Cerebellar cortex (tissue), 1 donor: Measurements from ENCODE around the gene RABL3.
"Not testable (repeated sequence)": the region's sequence is repeated elsewhere in the genome, so short reads cannot be mapped to it uniquely, and the experiment has no call there.

Source experiments
- DNase-seq: peaks from one replicate; pipeline ENCODE4 v3.0.0-alpha.2; 2015; ENCODE audit warnings: low spot score

The RABL3 gene

GRCh38 chr3:120682095-120682681, 60.1 kb downstream of the RABL3 start, which contains the start of gene HGD:
HGD (minus strand) TSS chr3:120682239; CDS start chr3:120682111, 128 bp downstream.
- DNase-seq = no peak

GRCh38 chr3:120681506-120682038, 60.7 kb downstream of the RABL3 start:
- no peak for DNase-seq

- no peak for DNase-seq
Measured at GRCh38 chr3:120681018-120681417, 61.3 kb downstream of the RABL3 start.

GRCh38 chr3:120680193-120680894, 62.0 kb downstream of the RABL3 start:
- no peak for DNase-seq

GRCh38 chr3:120678984-120679383, 63.3 kb downstream of the RABL3 start:
- peak; percentile 93 for DNase-seq

GRCh38 chr3:120678331-120678947, 63.9 kb downstream of the RABL3 start:
- peak; percentile 76 for DNase-seq

- not testable (repeated sequence) for DNase-seq
Measured at GRCh38 chr3:120677193-120677592, 65.1 kb downstream of the RABL3 start.

- peak; percentile 99 for DNase-seq
Measured at GRCh38 chr3:120673116-120673515, 69.2 kb downstream of the RABL3 start.

GRCh38 chr3:120670576-120670975, 71.7 kb downstream of the RABL3 start:
- no peak for DNase-seq

- DNase-seq = no peak
Measured at GRCh38 chr3:120664926-120665325, 77.4 kb downstream of the RABL3 start.

- no peak for DNase-seq
Measured at GRCh38 chr3:120661945-120662344, 80.4 kb downstream of the RABL3 start.

GRCh38 chr3:120661106-120661905, 81.0 kb downstream of the RABL3 start:
- no peak for DNase-seq

- DNase-seq = no peak
Measured at GRCh38 chr3:120659834-120660233, 82.5 kb downstream of the RABL3 start.

GRCh38 chr3:120659285-120659684, 83.0 kb downstream of the RABL3 start:
- DNase-seq = no peak

GRCh38 chr3:120652896-120653545, 89.3 kb downstream of the RABL3 start:
- DNase-seq = peak; percentile 53

GRCh38 chr3:120652281-120652680, 90.0 kb downstream of the RABL3 start:
- peak; percentile 79 for DNase-seq

GRCh38 chr3:120650311-120650710, 92.0 kb downstream of the RABL3 start:
- DNase-seq = no peak

- DNase-seq = no peak
Measured at GRCh38 chr3:120649830-120650233, 92.5 kb downstream of the RABL3 start.

GRCh38 chr3:120648290-120648689, 94.0 kb downstream of the RABL3 start:
- no peak for DNase-seq

- DNase-seq = no peak
Measured at GRCh38 chr3:120646771-120647432, 95.4 kb downstream of the RABL3 start.
